HG03060 (cell line): ENCODE data around the gene CHMP3.

Experiments used
- ATAC-seq: cut with Tn5 transposase; IDR thresholded peaks from one replicate; pipeline ENCODE4 v1.9.1; 2021; ENCODE audit warnings: low read depth, moderate number of reproducible peaks; ENCODE audit not compliant: unreplicated experiment

Gene CHMP3

GRCh38 chr2:86476092-86476491, 87.2 kb downstream of the CHMP3 start:
- no peak for ATAC-seq

GRCh38 chr2:86471637-86472036, 91.6 kb downstream of the CHMP3 start:
- no peak for ATAC-seq

DNA sequence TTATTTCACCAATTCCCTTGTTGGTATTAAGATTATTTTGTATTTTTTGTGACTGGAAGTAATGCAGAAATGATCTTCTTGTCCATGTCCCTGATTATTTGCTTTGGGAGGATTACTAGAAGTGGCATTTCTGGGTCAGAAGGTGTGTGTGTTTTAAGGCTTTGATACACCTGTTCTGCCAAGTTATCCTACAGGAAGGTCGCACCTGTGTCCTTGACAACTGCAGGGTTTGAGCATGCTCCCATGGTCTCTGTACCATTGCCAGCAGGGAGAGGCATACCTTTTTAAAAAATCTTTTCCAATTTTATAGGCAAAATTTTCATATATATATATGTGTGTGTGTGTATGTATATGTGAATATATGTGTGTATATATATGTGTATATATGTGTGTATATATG, 92.4 kb downstream of the CHMP3 start:
- ATAC-seq, result no peak

- no peak for ATAC-seq
Observed at GRCh38 chr2:86468162-86469033, 94.8 kb downstream of the CHMP3 start.

DNA sequence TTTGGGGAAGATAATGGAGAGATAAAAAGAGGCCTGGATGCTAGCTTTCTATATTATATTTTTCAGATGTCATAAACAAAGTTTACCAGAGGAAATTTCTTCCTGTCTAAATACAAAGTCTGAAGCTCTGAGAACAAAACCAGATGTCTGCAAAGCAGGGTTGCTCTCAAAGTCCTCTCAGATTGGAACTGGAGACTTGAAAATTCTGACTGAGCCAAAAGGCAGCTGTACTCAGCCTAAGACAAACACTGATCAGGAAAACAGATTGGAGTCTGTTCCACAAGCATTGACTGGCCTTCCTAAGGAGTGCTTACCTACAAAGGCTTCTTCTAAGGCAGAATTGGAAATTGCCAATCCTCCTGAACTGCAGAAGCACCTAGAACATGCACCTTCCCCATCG, 96.9 kb downstream of the CHMP3 start:
- no peak for ATAC-seq

- ATAC-seq, result no peak
Observed at GRCh38 chr2:86464652-86465051, 98.6 kb downstream of the CHMP3 start.

- ATAC-seq, result no peak
Observed at GRCh38 chr2:86461042-86461743, 102.0 kb downstream of the CHMP3 start.

DNA sequence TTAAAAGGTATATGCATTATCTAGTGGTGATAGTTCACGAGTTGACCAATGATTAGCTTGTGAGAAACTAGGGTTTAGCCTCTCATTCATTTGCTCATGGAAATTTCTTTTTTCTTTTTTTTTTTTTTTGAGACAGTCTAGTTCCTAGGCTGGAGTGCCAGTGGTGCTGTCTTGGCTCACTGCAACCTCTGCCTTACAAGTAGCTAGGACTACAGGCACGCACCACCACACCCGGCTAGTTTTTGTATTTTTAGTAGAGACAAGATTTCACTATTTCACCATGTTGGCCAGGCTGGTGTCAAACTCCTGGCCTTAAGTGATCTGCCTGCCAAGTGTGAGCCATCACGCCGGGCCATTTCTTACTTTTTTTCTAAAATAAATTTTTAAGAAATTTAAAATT, 108.1 kb downstream of the CHMP3 start:
- no peak for ATAC-seq

GRCh38 chr2:86454238-86454637, 109.0 kb downstream of the CHMP3 start:
- ATAC-seq, result no peak

DNA sequence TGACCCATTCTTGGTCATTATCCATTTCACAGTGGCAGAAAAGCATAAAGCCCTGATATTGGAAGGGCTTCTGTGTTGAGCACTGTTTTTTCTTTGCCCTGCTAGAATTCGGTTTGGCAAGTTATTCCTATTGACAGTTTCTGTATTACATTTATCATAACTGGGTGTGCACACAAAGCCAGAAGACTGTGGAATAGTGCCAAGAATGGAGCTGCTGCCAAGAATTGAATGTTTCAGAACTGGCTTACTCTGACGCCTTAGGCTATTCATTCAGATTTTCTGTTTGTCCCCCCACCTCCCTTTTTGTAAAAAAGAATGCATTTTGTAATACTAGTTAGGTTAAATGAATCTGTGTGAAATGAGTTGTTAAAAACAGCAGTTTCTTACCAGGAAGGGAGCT, 109.4 kb downstream of the CHMP3 start:
- no peak for ATAC-seq
